WERI-Rb-1 (cell line): ENCODE results near the gene ANOS1.
"Not testable (repeated sequence)": the region's sequence is repeated elsewhere in the genome, so short reads cannot be mapped to it uniquely, and the experiment has no call there.

Experiments used
- DNase-seq: peaks from one replicate; pipeline ENCODE4 v3.0.0-alpha.2; 2020
- H3K27ac ChIP-seq: fragments of 250-450 bp; sonication (Bioruptor Pico); 2 replicates; pipeline ENCODE4 v1.5.1; 2020; ENCODE audit warnings: mild to moderate bottlenecking, moderate library complexity
- H3K27me3 ChIP-seq: fragments of 250-450 bp; sonication (Bioruptor Pico); 2 replicates; pipeline ENCODE4 v1.5.1; 2021; ENCODE audit warnings: mild to moderate bottlenecking, low read depth, moderate library complexity; ENCODE audit not compliant: insufficient read depth, severe bottlenecking
- H3K36me3 ChIP-seq: fragments of 250-450 bp; sonication (Bioruptor Pico); 2 replicates; pipeline ENCODE4 v1.5.1; 2020; ENCODE audit warnings: mild to moderate bottlenecking, moderate library complexity
- H3K4me3 ChIP-seq: 2 replicates; pipeline ENCODE4 v1.5.1; 2011; ENCODE audit warnings: low read depth, mild to moderate bottlenecking, control low read depth, low read length
- H3K9me3 ChIP-seq: fragments of 250-450 bp; sonication (Bioruptor Pico); 2 replicates; pipeline ENCODE4 v1.5.1; 2021; ENCODE audit warnings: mild to moderate bottlenecking, moderate library complexity; ENCODE audit not compliant: severe bottlenecking
- CTCF ChIP-seq: IDR thresholded peaks from 2 replicates; pipeline ENCODE4 v1.5.1; 2011; ENCODE audit warnings: low read depth, mild to moderate bottlenecking, control low read depth, inconsistent platforms, low read length

Gene ANOS1

GRCh38 chrX:8548446-8548845 is 183.5 kb downstream of the ANOS1 start:
- Histone ChIP-seq H3K36me3 (no peaks in the 10 kb centered on the region), H3K27ac (no peak overlapping the region), H3K9me3 (no peaks in the 10 kb centered on the region), H3K4me3 (no peak overlapping the region), H3K27me3 (no peaks in the 10 kb centered on the region)
- no peak for DNase-seq
- no peak for TF ChIP-seq CTCF

GRCh38 chrX:8546715-8547114 is 185.2 kb downstream of the ANOS1 start:
- Histone ChIP-seq H3K27ac (no peak overlapping the region), H3K27me3 (no peaks in the 10 kb centered on the region), H3K9me3 (no peaks in the 10 kb centered on the region), H3K36me3 (no peaks in the 10 kb centered on the region), H3K4me3 (no peak overlapping the region)
- no peak for TF ChIP-seq CTCF
- no peak for DNase-seq

GRCh38 chrX:8520791-8521190 is 211.1 kb downstream of the ANOS1 start:
- Histone ChIP-seq H3K9me3 (no peaks in the 10 kb centered on the region), H3K4me3 (no peak overlapping the region), H3K27me3 (no peaks in the 10 kb centered on the region), H3K36me3 (no peaks in the 10 kb centered on the region), H3K27ac (no peak overlapping the region)
- TF ChIP-seq CTCF: no peak
- no peak for DNase-seq

GRCh38 chrX:8520178-8520577 is 211.8 kb downstream of the ANOS1 start:
- Histone ChIP-seq H3K27ac (no peak overlapping the region), H3K36me3 (no peaks in the 10 kb centered on the region), H3K9me3 (no peaks in the 10 kb centered on the region), H3K4me3 (no peak overlapping the region), H3K27me3 (no peaks in the 10 kb centered on the region)
- no peak for TF ChIP-seq CTCF
- no peak for DNase-seq

GRCh38 chrX:8504451-8504850 is 227.5 kb downstream of the ANOS1 start:
- Histone ChIP-seq H3K9me3 (no peaks in the 10 kb centered on the region), H3K36me3 (no peaks in the 10 kb centered on the region), H3K27me3 (no peaks in the 10 kb centered on the region), H3K27ac (no peak overlapping the region), H3K4me3 (no peak overlapping the region)
- no peak for TF ChIP-seq CTCF
- DNase-seq: no peak

GRCh38 chrX:8502101-8502500 is 229.8 kb downstream of the ANOS1 start:
- not testable (repeated sequence) for H3K27ac ChIP-seq, H3K9me3 ChIP-seq, H3K4me3 ChIP-seq, H3K27me3 ChIP-seq, H3K36me3 ChIP-seq, DNase-seq
